Hematopoietic multipotent progenitor cell treated with erythropoietin and hydrocortisone succinate and interleukin-3 and kit ligand, for 4 days (in vitro differentiated cells): Measurements from ENCODE around the gene TRIO.

Experiments used
- DNase-seq: peaks from one replicate; pipeline ENCODE4 v3.0.0-alpha.2; 2015

Gene TRIO

DNA sequence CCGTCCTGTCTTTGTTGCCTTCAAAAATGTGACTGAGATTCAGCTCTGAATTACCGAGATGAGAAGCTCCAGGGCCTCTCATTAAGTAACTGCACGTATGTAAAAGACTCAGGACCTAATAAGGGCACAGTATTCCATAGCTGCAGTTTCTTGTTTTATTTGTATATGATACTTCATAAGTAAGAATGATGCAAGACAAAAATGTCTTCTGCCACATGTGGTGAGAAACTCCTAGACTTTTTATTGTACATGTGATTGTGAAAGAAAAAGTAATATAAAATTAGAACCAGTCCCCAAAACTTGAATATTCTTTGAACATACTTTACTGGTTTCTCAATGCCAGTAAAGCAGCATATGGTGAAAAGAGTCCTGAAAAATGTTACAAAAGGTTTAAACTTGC lies 328.4 kb downstream of the TRIO start:
- DNase-seq: no peak

DNA sequence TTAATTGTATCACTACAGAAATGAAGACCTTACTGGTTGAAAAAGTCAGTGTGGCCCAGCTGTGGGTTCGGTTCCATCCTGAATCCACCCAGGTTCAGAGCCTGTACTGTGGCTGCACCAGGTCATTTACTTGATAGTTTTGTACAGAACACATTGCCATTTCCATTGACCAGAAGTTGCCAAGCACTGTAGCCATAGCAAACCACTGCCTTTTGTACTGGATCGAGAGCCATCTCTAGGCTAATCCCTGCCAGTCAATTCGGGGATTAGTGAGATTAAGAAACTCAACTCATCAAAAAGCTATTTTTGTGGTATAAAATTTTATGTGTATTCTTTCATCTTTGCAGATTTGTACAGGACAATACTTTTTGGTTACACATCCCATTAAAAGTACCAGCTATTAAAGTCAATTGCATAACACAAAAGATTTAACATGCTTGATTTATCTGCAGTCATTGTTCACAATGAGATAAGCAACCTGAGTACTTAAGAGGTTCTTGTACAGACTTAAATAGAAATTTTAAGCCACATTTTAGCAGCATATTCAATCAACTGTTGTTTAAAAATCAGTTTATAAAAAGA lies 329.9 kb downstream of the TRIO start:
- DNase-seq: no peak

DNA sequence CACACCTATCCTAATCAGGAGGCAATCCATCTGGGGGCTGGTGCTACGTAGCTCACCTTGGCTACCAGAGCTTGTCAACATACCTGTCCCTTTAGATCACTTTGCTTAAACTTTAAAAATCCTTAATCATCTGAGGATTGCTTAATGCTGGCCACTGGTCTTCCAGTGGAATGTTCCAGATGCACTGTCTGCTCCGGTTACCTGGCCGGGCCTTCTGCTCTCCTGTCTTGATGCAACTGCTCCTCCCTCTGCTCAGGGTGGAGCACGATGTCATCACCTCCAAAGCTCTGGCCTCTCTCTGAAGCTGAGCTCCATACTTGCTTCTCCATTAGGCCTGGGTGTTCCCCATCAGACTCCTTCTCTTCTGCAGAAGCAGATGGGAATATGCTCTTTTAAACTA lies 331.9 kb downstream of the TRIO start:
- DNase-seq: no peak

DNA sequence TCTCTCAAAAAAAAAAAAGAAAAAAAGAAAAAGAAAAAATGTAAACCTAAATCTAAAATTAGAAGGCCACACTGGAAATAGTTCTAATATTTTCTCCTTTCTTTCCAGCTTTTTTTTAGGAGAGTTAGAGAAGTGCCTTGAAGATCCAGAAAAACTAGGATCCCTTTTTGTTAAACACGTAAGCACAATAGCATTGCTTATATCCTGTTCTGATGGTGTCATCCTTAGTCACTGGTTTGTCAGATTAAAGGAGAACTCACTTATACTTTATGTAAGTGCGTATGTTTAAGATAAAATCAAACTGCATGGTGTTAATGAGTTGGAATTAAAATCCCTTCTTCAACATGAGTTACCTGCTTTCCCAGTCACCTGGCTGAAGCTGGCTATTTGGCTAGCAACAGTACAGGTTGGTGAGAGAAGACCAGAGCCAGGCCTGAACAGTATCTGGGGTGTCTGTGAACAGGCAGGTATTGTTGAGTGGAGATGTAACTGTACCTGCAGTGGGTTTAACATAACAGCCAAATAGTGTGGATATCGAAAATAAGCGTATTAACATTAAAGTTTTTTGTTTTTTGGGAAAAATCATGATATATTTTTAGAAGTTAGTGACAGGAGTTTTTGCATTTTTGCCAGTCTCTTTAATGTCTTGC lies 333.8 kb downstream of the TRIO start:
- no peak for DNase-seq

DNA sequence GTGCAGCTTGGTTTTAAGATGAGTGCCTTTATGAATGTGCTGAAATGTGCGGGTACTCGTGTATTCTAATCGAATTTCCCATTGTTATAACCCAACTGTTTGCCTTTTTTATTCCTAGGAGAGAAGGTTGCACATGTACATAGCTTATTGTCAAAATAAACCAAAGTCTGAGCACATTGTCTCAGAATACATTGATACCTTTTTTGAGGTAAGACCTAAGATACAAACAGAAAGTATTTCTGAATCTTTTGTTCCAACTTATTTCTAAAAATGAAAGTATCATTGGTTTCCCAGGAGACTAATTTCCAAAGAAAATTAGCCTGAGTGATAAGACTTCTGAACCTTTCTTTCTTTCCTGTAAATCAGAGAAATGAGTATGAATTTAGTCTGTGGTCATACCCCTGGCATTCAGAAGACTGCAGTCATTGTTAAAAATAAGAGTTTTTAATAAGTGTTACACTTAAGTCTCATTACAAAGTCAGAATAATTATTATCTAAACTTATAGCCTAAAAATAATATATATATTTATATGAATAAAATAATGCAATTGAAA lies 336.1 kb downstream of the TRIO start:
- no peak for DNase-seq

DNA sequence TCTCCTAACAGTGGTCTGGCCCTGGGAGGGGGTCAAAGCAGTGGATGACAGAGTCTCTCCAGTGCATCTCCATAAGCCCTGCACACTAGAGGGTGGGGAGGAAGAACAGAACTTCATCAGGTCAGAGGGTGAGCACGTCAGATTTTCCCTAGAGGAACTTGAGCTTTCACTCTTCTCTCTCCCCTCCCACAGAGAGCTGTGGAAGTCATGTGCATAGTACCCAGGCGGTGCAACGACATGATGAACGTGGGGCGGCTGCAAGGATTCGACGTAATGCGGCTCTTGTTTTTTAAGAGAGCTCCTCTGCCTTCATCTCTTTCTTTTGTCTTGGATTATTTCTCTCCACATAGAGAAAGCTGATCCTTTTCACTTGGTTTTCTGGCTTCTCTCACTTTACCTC lies 338.2 kb downstream of the TRIO start:
- DNase-seq: no peak

DNA sequence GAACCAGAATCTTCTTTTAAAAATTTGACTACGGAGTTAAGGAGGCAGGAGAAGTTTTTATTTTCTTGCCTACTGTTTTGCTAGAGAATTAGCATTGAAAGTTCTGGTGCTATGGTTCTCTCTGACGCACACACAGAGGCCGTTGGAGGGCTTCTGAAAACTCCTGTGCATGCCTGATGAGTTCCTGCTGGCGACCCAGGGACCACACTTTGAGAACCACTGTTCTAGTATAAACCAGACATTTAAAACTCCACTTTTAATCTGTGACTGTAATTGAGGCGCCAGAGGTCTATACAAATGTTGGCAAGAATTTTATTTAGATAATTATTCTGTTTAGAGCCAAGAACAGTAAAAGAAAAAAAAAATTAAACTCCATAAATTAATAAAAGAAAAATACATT lies 338.9 kb downstream of the TRIO start:
- DNase-seq: no peak

DNA sequence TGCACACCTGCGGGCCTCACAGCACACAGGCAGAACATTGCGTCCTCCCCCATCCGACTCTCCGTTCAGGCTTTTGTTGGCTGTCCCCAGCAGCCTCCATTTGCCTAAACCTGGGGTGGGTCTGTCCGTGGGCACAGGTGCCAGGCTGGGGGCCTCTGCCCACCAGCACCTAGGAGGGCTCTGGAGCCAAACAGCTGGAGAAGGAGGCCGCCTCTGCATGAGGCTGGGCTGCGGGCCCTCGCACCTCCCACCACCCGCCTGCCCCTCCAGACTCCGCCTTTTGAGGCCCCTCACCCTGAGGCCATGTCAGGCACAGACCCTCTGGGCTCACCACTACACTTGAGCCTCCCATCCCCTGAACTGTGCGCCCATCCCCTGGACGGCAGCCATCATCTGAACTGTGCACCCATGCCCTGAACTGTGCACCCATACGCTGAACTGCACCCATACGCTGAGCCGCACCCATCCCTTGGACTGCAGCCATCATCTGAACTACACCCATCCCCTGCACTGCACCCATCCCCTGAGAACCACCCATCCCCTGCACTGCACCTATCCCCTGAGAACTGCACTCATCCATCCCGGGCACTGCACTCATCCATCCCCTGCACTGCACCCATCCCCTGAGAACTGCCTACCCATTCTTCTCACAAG lies 340.5 kb downstream of the TRIO start:
- no peak for DNase-seq

DNA sequence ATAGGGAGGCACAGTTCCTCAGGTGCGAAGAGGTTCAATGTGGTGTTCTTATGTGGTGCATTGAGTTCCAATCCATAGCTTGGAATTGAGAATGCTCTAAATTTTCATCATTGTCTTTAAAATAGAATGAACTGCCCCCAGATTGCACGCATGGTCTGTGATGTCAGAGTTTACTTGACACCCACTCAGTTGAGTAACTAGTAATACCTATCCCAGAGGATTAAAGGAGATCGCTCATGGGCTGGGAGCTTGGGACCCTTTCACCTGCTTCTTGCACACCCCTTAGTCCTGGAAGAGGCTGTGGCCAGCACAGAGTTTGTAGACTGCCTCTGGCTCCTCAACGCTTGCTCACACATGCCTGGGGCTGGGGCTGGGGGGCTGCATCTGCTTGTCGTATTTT lies 343.3 kb downstream of the TRIO start:
- no peak for DNase-seq

DNA sequence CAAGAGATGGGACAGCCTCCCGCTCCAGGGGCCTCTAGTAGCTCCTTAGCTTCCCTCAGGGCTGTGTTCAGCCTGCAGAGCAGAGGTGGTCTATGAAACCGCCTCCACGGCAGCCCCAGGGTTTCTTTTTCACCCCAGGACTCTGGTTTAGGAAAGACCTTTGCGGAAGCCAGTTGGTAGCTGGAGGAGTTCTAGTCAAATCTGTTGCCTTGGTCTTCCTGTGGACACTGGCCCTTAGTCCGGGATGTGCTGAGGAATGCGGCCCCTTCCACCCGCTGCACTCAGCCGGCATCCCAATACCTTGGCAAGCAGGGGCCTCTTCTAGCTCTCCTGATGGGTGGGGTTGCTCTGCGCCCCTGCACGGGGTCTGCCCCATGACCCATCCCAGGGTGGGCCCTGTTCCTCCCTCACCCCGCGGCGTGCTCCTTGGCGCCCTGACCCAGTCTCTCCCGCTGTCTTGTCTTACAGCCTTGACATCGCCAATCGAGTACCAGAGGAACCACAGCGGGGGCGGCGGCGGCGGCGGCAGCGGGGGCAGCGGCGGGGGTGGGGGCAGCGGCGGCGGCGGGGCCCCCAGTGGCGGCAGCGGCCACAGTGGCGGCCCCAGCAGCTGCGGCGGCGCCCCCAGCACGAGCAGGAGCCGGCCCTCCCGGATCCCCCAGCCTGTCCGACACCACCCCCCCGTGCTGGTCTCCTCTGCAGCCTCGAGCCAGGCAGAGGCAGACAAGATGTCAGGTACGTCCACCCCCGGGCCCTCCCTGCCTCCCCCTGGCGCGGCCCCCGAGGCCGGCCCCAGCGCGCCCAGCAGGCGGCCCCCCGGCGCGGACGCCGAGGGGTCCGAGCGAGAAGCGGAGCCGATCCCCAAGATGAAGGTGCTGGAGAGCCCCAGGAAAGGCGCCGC lies 344.1 kb downstream of the TRIO start:
- DNase-seq: no peak

DNA sequence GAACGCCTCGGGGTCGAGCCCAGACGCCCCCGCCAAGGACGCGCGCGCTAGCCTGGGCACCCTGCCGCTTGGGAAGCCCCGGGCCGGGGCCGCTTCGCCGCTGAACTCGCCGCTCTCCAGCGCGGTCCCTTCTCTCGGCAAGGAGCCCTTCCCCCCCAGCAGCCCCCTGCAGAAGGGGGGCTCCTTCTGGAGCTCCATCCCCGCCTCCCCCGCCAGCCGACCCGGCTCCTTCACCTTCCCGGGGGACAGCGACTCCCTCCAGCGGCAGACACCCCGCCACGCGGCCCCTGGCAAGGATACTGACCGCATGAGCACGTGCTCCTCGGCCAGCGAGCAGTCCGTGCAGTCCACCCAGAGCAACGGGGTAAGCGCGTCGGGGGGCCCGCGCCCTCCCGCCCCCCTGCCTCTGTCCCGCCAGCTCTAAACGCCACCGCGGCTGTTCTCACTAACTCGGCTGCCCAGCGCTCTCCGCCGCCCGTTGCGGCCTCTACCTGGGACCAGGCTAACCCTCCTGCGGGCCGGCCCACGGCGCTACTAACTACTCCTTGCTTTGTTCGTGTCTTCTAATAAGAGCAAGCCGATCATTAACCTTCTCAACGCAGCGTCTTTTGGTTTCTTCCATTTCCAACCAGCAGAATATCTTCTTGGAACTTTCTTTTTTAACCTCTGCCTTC lies 344.9 kb downstream of the TRIO start:
- DNase-seq: no peak

DNA sequence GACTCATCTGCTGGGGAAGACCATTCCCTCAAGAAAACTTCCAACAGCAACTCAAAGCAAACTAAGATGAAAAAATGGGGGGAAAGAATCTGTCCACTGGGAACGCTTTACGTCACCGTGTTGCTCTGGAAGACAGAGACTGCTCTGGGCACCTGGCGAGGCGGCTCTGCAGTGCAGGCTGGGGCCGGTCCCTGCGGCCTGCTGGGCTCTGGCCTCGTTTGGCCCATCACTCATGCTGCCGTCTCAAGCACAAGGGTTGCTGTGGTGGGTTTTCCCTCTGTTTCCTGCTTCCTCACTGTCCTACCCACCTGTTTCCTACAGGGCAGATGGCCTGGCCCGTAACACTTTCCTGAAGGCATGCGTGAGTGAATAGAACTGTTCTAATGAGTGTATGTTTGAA lies 345.6 kb downstream of the TRIO start:
- peak; percentile 7 for DNase-seq

DNA sequence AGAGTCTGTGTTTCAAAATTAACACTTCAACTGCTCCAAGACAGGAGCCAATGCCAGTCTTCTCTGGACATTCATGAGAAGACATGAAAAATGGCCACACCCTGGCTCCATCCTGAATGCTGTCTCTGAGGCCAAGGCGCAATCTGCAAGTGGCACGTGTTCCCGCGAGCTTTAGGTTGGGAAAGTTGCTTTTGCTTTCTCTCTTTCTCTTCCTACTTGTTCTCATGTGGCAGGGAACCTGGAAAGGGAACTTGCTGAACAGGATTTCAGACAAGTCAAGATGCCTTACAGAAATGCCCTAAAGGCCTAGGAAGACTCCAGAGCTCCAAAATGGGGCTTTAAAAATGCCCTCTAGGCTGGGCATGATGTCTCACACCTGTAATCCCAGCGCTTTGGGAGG lies 346.5 kb downstream of the TRIO start:
- no peak for DNase-seq

DNA sequence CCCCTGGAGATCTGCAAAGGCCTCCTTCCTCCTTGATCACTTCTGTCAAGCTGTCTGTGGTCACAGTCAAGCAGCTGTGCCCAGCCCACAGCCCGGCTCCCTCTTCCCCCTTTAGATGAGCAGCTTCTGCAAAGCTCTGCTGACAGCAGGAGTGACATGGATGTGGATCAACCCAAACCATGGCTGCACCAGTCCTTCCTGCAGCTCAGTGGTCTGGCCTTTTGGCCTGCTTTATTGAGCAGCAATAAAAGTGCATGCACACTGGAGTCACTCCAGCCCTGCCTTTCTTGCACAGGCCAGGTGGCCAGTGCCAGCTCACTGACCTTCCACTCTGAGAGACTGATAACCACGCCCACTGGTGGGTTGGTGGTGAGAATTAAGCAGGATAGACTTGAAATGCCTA lies 347.2 kb downstream of the TRIO start:
- peak; percentile 59 for DNase-seq

DNA sequence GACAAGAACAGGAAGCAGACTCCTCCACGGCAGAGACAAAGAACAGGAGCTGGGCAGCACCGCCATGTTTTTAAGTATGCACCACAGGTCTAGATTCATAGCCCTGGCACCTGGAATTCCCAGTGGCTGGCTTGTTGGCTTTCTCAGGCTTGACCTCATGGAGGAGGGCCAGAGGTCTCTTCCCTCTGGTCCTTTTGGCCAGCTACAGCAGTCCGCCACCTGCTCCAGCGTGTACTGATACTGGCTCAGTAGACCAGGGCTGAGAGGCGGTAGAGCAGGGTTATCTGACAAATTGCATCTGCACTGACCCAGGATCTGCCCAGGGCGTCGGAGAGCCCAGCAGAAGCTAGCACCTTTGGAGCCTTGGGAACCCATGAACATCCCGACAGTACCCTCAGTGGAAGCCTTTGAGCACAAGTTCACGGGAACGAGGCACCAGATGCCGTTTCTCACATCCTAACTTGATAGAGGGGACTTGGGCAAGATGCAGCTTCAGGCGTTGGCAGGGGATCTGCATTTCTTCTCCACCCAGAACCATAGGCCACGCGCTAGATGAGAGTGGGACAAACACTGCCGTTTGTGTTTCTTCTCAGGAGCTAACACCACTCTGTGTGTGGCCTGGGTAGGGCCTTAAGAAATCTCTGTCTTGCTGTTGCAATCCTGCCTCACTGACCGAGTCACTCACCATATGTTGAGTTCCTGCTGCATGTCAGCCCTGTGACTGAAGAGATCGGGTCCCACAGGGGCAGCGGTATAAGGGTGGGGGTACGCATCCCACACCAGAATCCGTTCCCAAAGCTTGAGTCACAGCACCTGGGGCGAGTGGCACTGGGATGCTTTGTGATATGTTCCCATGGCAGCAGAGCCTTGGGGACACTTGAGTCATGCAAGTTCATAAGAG lies 348.1 kb downstream of the TRIO start:
- DNase-seq: no peak

DNA sequence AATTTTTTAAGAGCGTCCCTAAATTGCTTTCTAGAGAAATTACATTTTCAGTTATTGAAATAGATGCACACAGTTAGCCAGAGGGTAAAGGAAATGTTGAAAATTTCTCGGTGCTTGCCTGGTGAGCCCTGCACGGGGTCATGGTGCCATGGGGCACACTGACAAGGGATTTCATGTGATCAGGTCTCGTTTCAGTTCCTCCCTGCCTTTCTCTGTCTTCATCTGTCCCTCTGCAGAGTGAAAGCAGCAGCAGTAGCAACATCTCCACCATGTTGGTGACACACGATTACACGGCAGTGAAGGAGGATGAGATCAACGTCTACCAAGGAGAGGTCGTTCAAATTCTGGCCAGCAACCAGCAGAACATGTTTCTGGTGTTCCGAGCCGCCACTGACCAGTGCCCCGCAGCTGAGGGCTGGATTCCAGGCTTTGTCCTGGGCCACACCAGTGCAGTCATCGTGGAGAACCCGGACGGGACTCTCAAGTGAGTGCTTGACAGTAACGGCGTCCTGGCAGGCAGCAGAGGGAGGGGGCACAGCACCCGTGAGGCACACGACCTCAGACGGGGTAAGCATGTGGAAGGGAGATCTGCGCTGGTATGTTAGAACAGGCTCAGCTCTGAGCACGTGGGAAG lies 349.3 kb downstream of the TRIO start:
- no peak for DNase-seq

DNA sequence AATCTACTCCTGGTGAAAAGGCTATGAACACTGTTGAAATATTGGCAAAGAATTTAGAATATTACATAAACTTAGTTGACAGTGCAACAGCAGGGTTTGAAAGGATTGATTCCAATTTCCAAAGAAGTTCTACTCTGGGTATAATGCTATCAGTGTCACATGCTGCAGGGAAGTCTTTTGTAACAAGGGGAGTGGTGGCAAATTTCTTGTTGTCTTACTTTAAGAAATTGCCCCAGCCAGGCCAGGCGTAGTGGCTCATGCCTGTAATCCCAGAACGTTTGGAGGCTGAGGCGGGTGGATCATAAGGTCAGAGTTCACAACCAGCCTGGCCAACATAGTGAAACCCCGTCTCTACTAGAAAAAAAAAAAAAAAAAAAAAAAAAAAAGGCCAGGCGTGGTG lies 352.2 kb downstream of the TRIO start:
- no peak for DNase-seq

DNA sequence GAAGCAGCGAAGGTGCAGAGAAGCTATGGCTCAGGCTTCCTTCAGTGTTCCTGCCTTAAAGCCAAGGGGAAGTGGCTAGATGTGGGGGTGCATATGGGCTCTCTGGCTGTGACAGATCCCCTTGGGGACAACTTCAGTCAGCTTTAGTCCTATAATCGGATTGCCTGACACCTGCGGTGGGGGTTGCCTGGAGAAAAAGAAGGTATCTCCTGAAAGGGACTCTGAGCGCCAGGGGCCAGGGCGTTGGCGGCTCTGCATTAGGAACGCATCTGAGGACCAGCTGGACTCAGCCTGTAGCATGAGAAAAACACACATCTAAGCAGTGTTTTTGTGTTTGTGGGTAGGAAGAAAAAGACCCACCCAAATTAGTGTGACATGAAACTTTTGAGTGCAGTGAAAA lies 354.2 kb downstream of the TRIO start:
- no peak for DNase-seq

DNA sequence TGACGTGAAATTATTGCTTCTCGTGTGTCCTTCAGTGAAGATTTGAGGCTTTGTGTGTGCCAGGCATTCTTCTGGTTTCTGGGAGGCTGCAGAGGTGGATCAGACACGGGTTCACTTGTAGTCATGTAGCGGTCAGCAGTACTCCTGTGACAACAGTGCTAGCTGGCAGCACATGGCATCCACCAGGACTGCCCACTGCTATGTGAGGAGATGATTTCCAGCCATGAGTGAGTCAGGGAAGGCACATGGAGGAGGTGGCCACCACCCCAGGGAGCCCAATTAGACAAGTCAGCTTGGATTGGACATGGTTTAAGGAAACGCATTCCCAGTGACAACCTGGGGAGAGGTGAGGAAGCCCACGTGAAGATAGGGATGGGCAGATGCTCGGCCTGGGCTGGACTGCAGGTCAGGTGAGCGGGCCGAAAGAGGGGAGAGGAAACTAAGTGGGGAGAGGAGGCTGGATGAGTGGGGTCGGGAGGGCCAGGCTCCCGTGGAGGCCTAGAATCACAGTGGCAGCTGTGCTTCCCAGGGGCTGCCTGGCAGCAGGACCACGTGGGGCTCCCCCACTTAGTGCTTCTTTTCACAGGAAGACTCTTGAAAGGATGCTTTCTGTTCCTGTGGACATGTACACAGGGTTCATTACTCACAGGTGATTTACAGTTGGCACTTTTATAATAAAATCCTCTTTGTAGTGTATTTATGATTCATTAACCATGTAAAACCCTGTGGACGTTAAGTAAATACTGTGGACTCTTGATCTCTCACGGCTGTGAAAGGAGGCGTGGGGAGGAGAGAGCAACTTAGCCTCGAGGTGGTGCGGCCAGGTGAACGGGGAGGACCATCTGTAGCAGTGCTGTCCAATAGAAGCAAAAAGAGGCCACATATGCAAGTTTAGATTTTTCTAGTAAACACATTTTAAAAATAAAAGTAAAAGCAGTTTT lies 358.5 kb downstream of the TRIO start:
- no peak for DNase-seq

DNA sequence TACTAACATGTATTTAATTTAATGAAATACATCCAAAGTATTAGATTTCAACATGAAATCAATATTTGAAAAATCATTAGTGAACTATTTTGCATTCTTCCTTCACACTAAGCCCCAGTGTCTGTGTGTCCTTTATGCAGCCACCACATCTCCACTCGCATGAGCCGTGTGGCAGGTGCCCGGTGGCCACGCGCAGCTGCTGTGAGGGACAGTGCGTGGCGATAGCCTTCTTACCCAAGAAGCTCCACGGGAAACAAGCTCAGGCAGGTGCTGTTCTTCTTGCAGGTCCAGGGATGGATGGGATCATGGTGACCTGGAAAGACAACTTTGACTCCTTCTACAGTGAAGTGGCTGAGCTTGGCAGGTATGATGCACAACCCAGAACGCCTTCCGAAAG lies 359.1 kb downstream of the TRIO start:
- no peak for DNase-seq
